GM23248 (cell line): Measurements from ENCODE around the gene TP53TG3F.
"Not testable (repeated sequence)": the region's sequence is repeated elsewhere in the genome, so short reads cannot be mapped to it uniquely, and the experiment has no call there.

Experiments used
- EZH2 ChIP-seq: fragments of 200-600 bp; sonication (generic); IDR thresholded peaks from 2 replicates; pipeline ENCODE4 v1.6.1; 2018; ENCODE audit warnings: antibody characterized with exemption, mild to moderate bottlenecking; ENCODE audit not compliant: insufficient read depth, poor library complexity, severe bottlenecking
- EZH2phosphoT487 ChIP-seq: fragments of 200-600 bp; sonication (generic); IDR thresholded peaks from 2 replicates; pipeline ENCODE4 v1.6.1; 2018; ENCODE audit warnings: antibody characterized with exemption, moderate library complexity, mild to moderate bottlenecking, low read depth; ENCODE audit not compliant: insufficient read depth

GRCh38 chr16:33509906-33510305 is 50.5 kb downstream of the TP53TG3F start:
- TF ChIP-seq EZH2, EZH2phosphoT487: not testable (repeated sequence)
